IMR-90 (cell line): ENCODE data around the gene INTS11. TPM values are rescaled to one million over a fixed set of nuclear protein-coding genes. Genes with fewer than 3 reads are reported as not detected.

Experiments
- ATAC-seq: fragments of 200-7000 bp; cut with Tn5 transposase; 2 replicates; pipeline ENCODE4 v1.9.1; 2020; ENCODE audit warnings: low read depth, mild to moderate bottlenecking, moderate library complexity
- BruUV-seq: library from RNA; stranded (reverse); fragments of 400-500 nt; replicated peaks from 2 replicates; lab custom pipeline; 2021; lab: Mats Ljungman, UMichigan
- CTCF ChIA-PET: fragments of 300-600 bp; formaldehyde crosslinking; extraction: SDS; loops from one replicate; lab custom pipeline; 2021; ENCODE audit warnings: antibody characterized with exemption; lab: Yijun Ruan, JAX
- POLR2A ChIA-PET: fragments of 300-600 bp; sonication (Branson Sonifier 250); formaldehyde crosslinking; loops from one replicate; lab custom pipeline; 2022; ENCODE audit warnings: antibody characterized with exemption; ENCODE audit not compliant: unreplicated experiment; lab: Charles Lee
- DNase-seq: peaks from one replicate; pipeline ENCODE4 v3.0.0; 2013
- H2AFZ ChIP-seq: replicated peaks from 2 replicates; pipeline ENCODE3; 2013; ENCODE audit warnings: low read length, mild to moderate bottlenecking; ENCODE audit not compliant: poor library complexity
- H2AK5ac ChIP-seq: 2 replicates; pipeline ENCODE4 v1.6.1; 2013; ENCODE audit warnings: low read depth, low read length, inconsistent platforms
- H2AK9ac ChIP-seq: replicated peaks from 2 replicates; pipeline ENCODE3; 2013; ENCODE audit warnings: mild to moderate bottlenecking, low read depth, low read length, moderate library complexity; ENCODE audit not compliant: poor library complexity
- H2BK120ac ChIP-seq: 2 replicates; pipeline ENCODE4 v1.6.1; 2013; ENCODE audit warnings: low read depth, low read length, inconsistent platforms
- H2BK15ac ChIP-seq: 3 replicates; pipeline ENCODE4 v1.6.1; 2013; ENCODE audit warnings: low read depth, low read length, inconsistent platforms
- H2BK20ac ChIP-seq: 2 replicates; pipeline ENCODE4 v1.6.1; 2013; ENCODE audit warnings: low read depth, mild to moderate bottlenecking, inconsistent platforms, low read length, moderate library complexity
- H2BK5ac ChIP-seq: 2 replicates; pipeline ENCODE4 v1.6.1; 2013; ENCODE audit warnings: mild to moderate bottlenecking, low read depth, low read length, inconsistent platforms; ENCODE audit not compliant: poor library complexity, severe bottlenecking
- H3K14ac ChIP-seq: replicated peaks from 2 replicates; pipeline ENCODE4 v1.6.1; 2013; ENCODE audit warnings: low read depth, low read length, inconsistent platforms
- H3K18ac ChIP-seq: 2 replicates; pipeline ENCODE4 v1.6.1; 2013; ENCODE audit warnings: low read depth, low read length, control low read depth
- H3K23ac ChIP-seq: 2 replicates; pipeline ENCODE4 v1.6.1; 2013; ENCODE audit warnings: low read depth, low read length, inconsistent platforms
- H3K27ac ChIP-seq: 2 replicates; pipeline ENCODE4 v1.5.1; 2013; ENCODE audit warnings: mild to moderate bottlenecking, control low read depth, low read length; ENCODE audit not compliant: insufficient read depth
- H3K27me3 ChIP-seq: 2 replicates; pipeline ENCODE4 v1.6.1; 2013; ENCODE audit warnings: low read length; ENCODE audit not compliant: control insufficient read depth, insufficient read depth
- H3K36me3 ChIP-seq: 2 replicates; pipeline ENCODE4 v1.6.1; 2013; ENCODE audit warnings: low read length, mixed read lengths; ENCODE audit not compliant: control insufficient read depth, insufficient read depth
- H3K4ac ChIP-seq: 2 replicates; pipeline ENCODE4 v1.6.1; 2013; ENCODE audit warnings: low read depth, low read length, inconsistent platforms
- H3K4me1 ChIP-seq: 2 replicates; pipeline ENCODE4 v1.6.1; 2013; ENCODE audit warnings: low read length, mixed read lengths; ENCODE audit not compliant: control insufficient read depth, insufficient read depth
- H3K4me2 ChIP-seq: 2 replicates; pipeline ENCODE4 v1.6.1; 2013; ENCODE audit warnings: low read depth, mild to moderate bottlenecking, control low read depth, low read length, moderate library complexity
- H3K4me3 ChIP-seq: 2 replicates; pipeline ENCODE4 v1.5.1; 2013; ENCODE audit warnings: low read depth, mild to moderate bottlenecking, control low read depth, low read length, moderate library complexity; ENCODE audit not compliant: insufficient read depth
- H3K56ac ChIP-seq: 2 replicates; pipeline ENCODE4 v1.6.1; 2013; ENCODE audit warnings: low read length, inconsistent platforms; ENCODE audit not compliant: insufficient read depth; ENCODE audit errors: extremely low read depth
- H3K79me1 ChIP-seq, 2 experiments: 2 replicates each; pipeline ENCODE4 v1.6.1; 2013; ENCODE audit warnings: low read length in 2 of 2, inconsistent platforms in 1 of 2, low read depth in 1 of 2
- H3K9ac ChIP-seq: 2 replicates; pipeline ENCODE4 v1.6.1; 2013; ENCODE audit warnings: low read depth, low read length, control low read depth
- H3K9me1 ChIP-seq: 2 replicates; pipeline ENCODE4 v1.6.1; 2013; ENCODE audit warnings: low read length, inconsistent platforms; ENCODE audit not compliant: insufficient read depth
- H3K9me3 ChIP-seq: 2 replicates; pipeline ENCODE4 v1.6.1; 2013; ENCODE audit warnings: low read length; ENCODE audit not compliant: control insufficient read depth, insufficient read depth
- H4K20me1 ChIP-seq: 2 replicates; pipeline ENCODE4 v1.6.1; 2013; ENCODE audit warnings: low read length, inconsistent platforms; ENCODE audit not compliant: insufficient read depth
- H4K5ac ChIP-seq: 2 replicates; pipeline ENCODE4 v1.6.1; 2013; ENCODE audit warnings: mild to moderate bottlenecking, low read depth, low read length, control low read depth
- H4K8ac ChIP-seq, 2 experiments: 2 replicates each; pipeline ENCODE4 v1.6.1; 2013; ENCODE audit warnings: low read depth in 2 of 2, low read length in 2 of 2, control low read depth in 1 of 2, inconsistent platforms in 1 of 2
- H4K91ac ChIP-seq: 2 replicates; pipeline ENCODE4 v1.6.1; 2013; ENCODE audit warnings: low read depth, low read length, inconsistent platforms; ENCODE audit not compliant: insufficient read depth
- BHLHE40 ChIP-seq: fragments of 150-350 bp; IDR thresholded peaks from 2 replicates; pipeline ENCODE4 v1.6.1; 2016; ENCODE audit warnings: mild to moderate bottlenecking, low read depth, low read length
- CEBPB ChIP-seq: IDR thresholded peaks from 2 replicates; pipeline ENCODE4 v1.6.1; 2012; ENCODE audit warnings: low read depth, low read length, improper control_type of control experiment
- CHD1 ChIP-seq: IDR thresholded peaks from 2 replicates; pipeline ENCODE4 v1.6.1; 2012; ENCODE audit warnings: low read depth, low read length, improper control_type of control experiment
- FOS ChIP-seq: fragments of 150-350 bp; IDR thresholded peaks from 2 replicates; pipeline ENCODE4 v1.6.1; 2016; ENCODE audit warnings: low read depth, low read length
- MAFK ChIP-seq: IDR thresholded peaks from 2 replicates; pipeline ENCODE4 v1.6.1; 2012; ENCODE audit warnings: low read depth, low read length, improper control_type of control experiment
- MAZ ChIP-seq: IDR thresholded peaks from 2 replicates; pipeline ENCODE4 v1.6.1; 2012; ENCODE audit warnings: low read depth, mild to moderate bottlenecking, low read length, improper control_type of control experiment, moderate library complexity, borderline replicate concordance
- MXI1 ChIP-seq: IDR thresholded peaks from 2 replicates; pipeline ENCODE4 v1.6.1; 2012; ENCODE audit warnings: low read depth, mild to moderate bottlenecking, low read length, moderate library complexity, borderline replicate concordance
- NFE2L2 ChIP-seq: fragments of 150-350 bp; IDR thresholded peaks from 2 replicates; pipeline ENCODE4 v1.6.1; 2016; ENCODE audit warnings: low read depth, mild to moderate bottlenecking, low read length
- POLR2A ChIP-seq: IDR thresholded peaks from 2 replicates; pipeline ENCODE4 v1.6.1; 2012; ENCODE audit warnings: mild to moderate bottlenecking, low read depth, low read length
- RAD21 ChIP-seq: IDR thresholded peaks from 2 replicates; pipeline ENCODE4 v1.6.1; 2012; ENCODE audit warnings: low read length, improper control_type of control experiment
- RCOR1 ChIP-seq: IDR thresholded peaks from 2 replicates; pipeline ENCODE4 v1.6.1; 2012; ENCODE audit warnings: mild to moderate bottlenecking, low read length, improper control_type of control experiment; ENCODE audit not compliant: insufficient replicate concordance
- RFX5 ChIP-seq: IDR thresholded peaks from 2 replicates; pipeline ENCODE4 v1.8.0; 2012; ENCODE audit warnings: low read depth, mild to moderate bottlenecking, low read length, moderate library complexity
- SMC3 ChIP-seq: fragments of 150-350 bp; IDR thresholded peaks from 2 replicates; pipeline ENCODE4 v1.6.1; 2016; ENCODE audit warnings: low read depth, mild to moderate bottlenecking, antibody characterized with exemption, low read length, moderate library complexity
- WGBS, 2 experiments: methylation state at CpG; one replicate each; pipeline versions ENCODE4 v1.1.5 to v1.1.7; 2013; ENCODE audit warnings: missing lambda C conversion rate in 2 of 2; ENCODE audit not compliant: insufficient read length in 1 of 2; ENCODE audit errors: extremely low coverage in 2 of 2; 5-methylcytosine and 5-hydroxymethylcytosine counted together
- dilution Hi-C: fragments of 300-500 bp; cut with HindIII; formaldehyde crosslinking; loops from one replicate; pipeline ENCODE4 v1.14.3; 2018; ENCODE audit warnings: low sequenced_read_pairs; ENCODE audit not compliant: unreplicated experiment
- in situ Hi-C: fragments of 300-500 bp; cut with MboI; formaldehyde crosslinking; loops from 3 replicates; pipeline ENCODE4 v1.14.3; 2019; ENCODE audit warnings: low sequenced_read_pairs, inconsistent platforms, mixed read lengths
- intact Hi-C: fragments of 100-400 bp; cut with micrococcal nuclease; formaldehyde crosslinking; loops from 2 replicates; pipeline ENCODE4 v1.10.0; 2022
- polyA plus RNA-seq, 3 experiments: library from polyadenylated mRNA; depleted of rRNA; stranded (reverse); fragments of >200 nt; gene quantifications; 2 replicates each; pipeline ENCODE4 v1.2.3, GENCODE V29; 2012; ENCODE audit warnings: low replicate concordance in 1 of 3
- total RNA-seq: library from RNA; depleted of rRNA; stranded (reverse); fragments of >200 nt; gene quantifications from 2 replicates; pipeline ENCODE4 v1.2.3, GENCODE V29; 2012
- TF ChIP-seq, protein P1 (sequence below): conservative IDR thresholded peaks from 2 replicates; pipeline ENCODE4 v1.5.1; 2012; ENCODE audit warnings: mild to moderate bottlenecking, low read depth, low read length, improper control_type of control experiment
- TF ChIP-seq, protein P2 (sequence below): fragments of 150-350 bp; IDR thresholded peaks from 2 replicates; pipeline ENCODE4 v1.6.1; 2017; ENCODE audit warnings: mild to moderate bottlenecking, antibody characterized with exemption, low read length, low read depth
- TF ChIP-seq, protein P3 (sequence below): fragments of 150-350 bp; IDR thresholded peaks from 2 replicates; pipeline ENCODE4 v1.6.1; 2016; ENCODE audit warnings: low read depth, mild to moderate bottlenecking, low read length, moderate library complexity, borderline replicate concordance

INTS11 gene
- total and polyA plus RNA-seq, 2 of the 4 experiments (the other 2 are of a cell fraction): 56.1 to 123 TPM

DNA sequence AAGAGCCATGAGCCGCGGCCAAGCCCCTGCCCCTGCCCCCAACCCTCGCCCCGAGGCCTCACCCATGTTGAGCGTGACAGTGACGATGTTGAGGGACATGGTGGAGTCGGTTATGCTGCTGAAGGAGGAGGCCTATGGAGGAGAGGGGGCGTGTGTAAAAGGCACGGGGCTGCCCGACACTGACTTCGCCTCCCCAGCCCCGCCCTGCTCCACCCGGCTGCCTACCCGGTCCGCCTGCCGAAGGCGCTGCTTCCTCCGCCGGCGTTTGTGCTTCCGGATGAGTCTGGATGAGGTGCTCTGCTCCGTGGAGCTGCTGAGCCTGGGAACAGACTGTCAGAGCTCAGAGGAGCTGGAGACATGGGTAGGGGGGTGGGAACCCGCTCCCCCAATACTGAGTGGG is 15.7 kb upstream of the INTS11 start:
- Histone ChIP-seq H3K9me3 (no peaks in the 10 kb centered on the region), H2BK20ac (no peak overlapping the region), H3K4me2 (no peak overlapping the region), H3K9me1 (peaks cover 13% of the 10 kb centered on the region), H2BK120ac (no peak overlapping the region), H2AK5ac (no peak overlapping the region), H3K18ac (no peak overlapping the region), H4K91ac (no peak overlapping the region), H3K27ac (no peak overlapping the region), H4K8ac (no peak overlapping the region), H4K5ac (no peak overlapping the region), H3K27me3 (no peaks in the 10 kb centered on the region), H3K9ac (no peak overlapping the region), H2BK15ac (no peak overlapping the region), H3K79me1 (peaks cover 12 to 40% of the 10 kb centered on the region in 2 experiments), H2AK9ac (no peak overlapping the region), H3K4me3 (no peak overlapping the region), H4K20me1 (peaks cover 40% of the 10 kb centered on the region), H3K56ac (no peak overlapping the region), H3K4ac (no peak overlapping the region), H2AFZ (no peak overlapping the region), H3K23ac (no peak overlapping the region), H3K4me1 (peaks cover 5% of the 10 kb centered on the region), H3K14ac (no peak overlapping the region), H2BK5ac (no peak overlapping the region), H3K36me3 (peaks cover 43% of the 10 kb centered on the region)
- ChIA-PET POLR2A (no interaction called here), CTCF (no interaction called here)
- TF ChIP-seq MAZ (no peak), RCOR1 (no peak), RAD21 (no peak), POLR2A (no peak), RFX5 (no peak), CHD1 (no peak), SMC3 (no peak), CEBPB (no peak), MAFK (no peak), MXI1 (no peak), FOS (no peak), NFE2L2 (no peak), BHLHE40 (no peak)
- TF ChIP-seq, protein P1, sequence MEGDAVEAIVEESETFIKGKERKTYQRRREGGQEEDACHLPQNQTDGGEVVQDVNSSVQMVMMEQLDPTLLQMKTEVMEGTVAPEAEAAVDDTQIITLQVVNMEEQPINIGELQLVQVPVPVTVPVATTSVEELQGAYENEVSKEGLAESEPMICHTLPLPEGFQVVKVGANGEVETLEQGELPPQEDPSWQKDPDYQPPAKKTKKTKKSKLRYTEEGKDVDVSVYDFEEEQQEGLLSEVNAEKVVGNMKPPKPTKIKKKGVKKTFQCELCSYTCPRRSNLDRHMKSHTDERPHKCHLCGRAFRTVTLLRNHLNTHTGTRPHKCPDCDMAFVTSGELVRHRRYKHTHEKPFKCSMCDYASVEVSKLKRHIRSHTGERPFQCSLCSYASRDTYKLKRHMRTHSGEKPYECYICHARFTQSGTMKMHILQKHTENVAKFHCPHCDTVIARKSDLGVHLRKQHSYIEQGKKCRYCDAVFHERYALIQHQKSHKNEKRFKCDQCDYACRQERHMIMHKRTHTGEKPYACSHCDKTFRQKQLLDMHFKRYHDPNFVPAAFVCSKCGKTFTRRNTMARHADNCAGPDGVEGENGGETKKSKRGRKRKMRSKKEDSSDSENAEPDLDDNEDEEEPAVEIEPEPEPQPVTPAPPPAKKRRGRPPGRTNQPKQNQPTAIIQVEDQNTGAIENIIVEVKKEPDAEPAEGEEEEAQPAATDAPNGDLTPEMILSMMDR: no peak
- TF ChIP-seq, protein P2, sequence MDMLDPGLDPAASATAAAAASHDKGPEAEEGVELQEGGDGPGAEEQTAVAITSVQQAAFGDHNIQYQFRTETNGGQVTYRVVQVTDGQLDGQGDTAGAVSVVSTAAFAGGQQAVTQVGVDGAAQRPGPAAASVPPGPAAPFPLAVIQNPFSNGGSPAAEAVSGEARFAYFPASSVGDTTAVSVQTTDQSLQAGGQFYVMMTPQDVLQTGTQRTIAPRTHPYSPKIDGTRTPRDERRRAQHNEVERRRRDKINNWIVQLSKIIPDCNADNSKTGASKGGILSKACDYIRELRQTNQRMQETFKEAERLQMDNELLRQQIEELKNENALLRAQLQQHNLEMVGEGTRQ: no peak
- TF ChIP-seq, protein P3, sequence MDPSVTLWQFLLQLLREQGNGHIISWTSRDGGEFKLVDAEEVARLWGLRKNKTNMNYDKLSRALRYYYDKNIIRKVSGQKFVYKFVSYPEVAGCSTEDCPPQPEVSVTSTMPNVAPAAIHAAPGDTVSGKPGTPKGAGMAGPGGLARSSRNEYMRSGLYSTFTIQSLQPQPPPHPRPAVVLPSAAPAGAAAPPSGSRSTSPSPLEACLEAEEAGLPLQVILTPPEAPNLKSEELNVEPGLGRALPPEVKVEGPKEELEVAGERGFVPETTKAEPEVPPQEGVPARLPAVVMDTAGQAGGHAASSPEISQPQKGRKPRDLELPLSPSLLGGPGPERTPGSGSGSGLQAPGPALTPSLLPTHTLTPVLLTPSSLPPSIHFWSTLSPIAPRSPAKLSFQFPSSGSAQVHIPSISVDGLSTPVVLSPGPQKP: no peak
- ATAC-seq: no peak
- DNase-seq: no peak
- intact Hi-C loops (no loop called here), dilution Hi-C loops (no loop called here), in situ Hi-C loops (no loop called here)
- WGBS, 2 experiments: 94% methylated on average over 9 of the region's 23 CpGs; no CpG with 5 or more reads in 1 of the 2 experiments
- no TSS peak for BruUV-seq
